OCI-LY1 (cell line): ENCODE data around the gene SLC16A3.

Source experiments
- H2AFZ ChIP-seq: fragments of 200-600 bp; sonication (generic), shearing (Covaris generic); 2 replicates; pipeline ENCODE4 v1.6.0; 2014; ENCODE audit warnings: antibody characterized with exemption, mild to moderate bottlenecking, low read length
- H3F3A ChIP-seq: fragments of 200-600 bp; sonication (generic), shearing (Covaris generic); 2 replicates; pipeline ENCODE4 v1.6.0; 2014; ENCODE audit warnings: mild to moderate bottlenecking, antibody characterized with exemption, low read length, moderate library complexity; ENCODE audit not compliant: insufficient read depth
- H3K27ac ChIP-seq: fragments of 200-600 bp; sonication (generic); 2 replicates; pipeline ENCODE4 v1.5.1; 2014; ENCODE audit warnings: low read length, mixed run types, mild to moderate bottlenecking, low read depth; ENCODE audit not compliant: poor library complexity, severe bottlenecking
- H3K27me3 ChIP-seq: fragments of 200-600 bp; sonication (generic); 2 replicates; pipeline ENCODE4 v1.6.0; 2014; ENCODE audit warnings: antibody characterized with exemption, mild to moderate bottlenecking, low read length, moderate library complexity; ENCODE audit not compliant: insufficient read depth
- H3K36me3 ChIP-seq: fragments of 200-600 bp; sonication (generic); 2 replicates; pipeline ENCODE4 v1.6.1; 2014; ENCODE audit warnings: mild to moderate bottlenecking, antibody characterized with exemption, low read length, moderate library complexity, mixed read lengths; ENCODE audit not compliant: insufficient read depth
- H3K4me1 ChIP-seq: fragments of 200-600 bp; sonication (generic); 2 replicates; pipeline ENCODE4 v1.5.1; 2014; ENCODE audit warnings: mild to moderate bottlenecking, low read length, moderate library complexity; ENCODE audit not compliant: insufficient read depth, severe bottlenecking
- H3K4me2 ChIP-seq: fragments of 200-600 bp; sonication (generic), shearing (Covaris generic); 2 replicates; pipeline ENCODE4 v1.6.1; 2014; ENCODE audit warnings: low read length
- H3K4me3 ChIP-seq: fragments of 200-600 bp; sonication (generic); 2 replicates; pipeline ENCODE4 v1.5.1; 2014; ENCODE audit warnings: low read length, low read depth, mild to moderate bottlenecking, mixed read lengths; ENCODE audit not compliant: poor library complexity, severe bottlenecking
- H3K79me2 ChIP-seq: fragments of 200-600 bp; shearing (Covaris generic); 2 replicates; pipeline ENCODE4 v1.6.1; 2016; ENCODE audit warnings: mixed run types, low read length, mixed read lengths; ENCODE audit not compliant: insufficient read depth
- H3K9ac ChIP-seq: fragments of 200-600 bp; sonication (generic), shearing (Covaris generic); 2 replicates; pipeline ENCODE4 v1.6.1; 2014; ENCODE audit warnings: mild to moderate bottlenecking, low read length, mixed read lengths
- H3K9me2 ChIP-seq: fragments of 200-600 bp; sonication (generic), shearing (Covaris generic); 2 replicates; pipeline ENCODE4 v1.6.1; 2014; ENCODE audit warnings: low read depth, mild to moderate bottlenecking, low read length, mixed read lengths
- H3K9me3 ChIP-seq: fragments of 200-600 bp; shearing (Covaris generic); 2 replicates; pipeline ENCODE4 v1.6.1; 2014; ENCODE audit warnings: low read length, mixed read lengths
- H4K20me1 ChIP-seq: fragments of 200-600 bp; sonication (generic), shearing (Covaris generic); 2 replicates; pipeline ENCODE4 v1.6.0; 2016; ENCODE audit warnings: mild to moderate bottlenecking, low read length; ENCODE audit not compliant: insufficient read depth
- CTCF ChIP-seq: fragments of 200-600 bp; sonication (generic), shearing (Covaris generic); IDR thresholded peaks from 2 replicates; pipeline ENCODE4 v1.5.1; 2017; ENCODE audit warnings: mild to moderate bottlenecking, antibody characterized with exemption, low read length, moderate library complexity, mixed read lengths
- EZH2 ChIP-seq: fragments of 200-600 bp; sonication (generic), shearing (Covaris generic); IDR thresholded peaks from 2 replicates; pipeline ENCODE4 v1.8.0; 2017; ENCODE audit warnings: borderline replicate concordance, mixed run types, mild to moderate bottlenecking, antibody characterized with exemption, low read length, moderate library complexity, mixed read lengths

Gene SLC16A3

GRCh38 chr17:82212331-82213250 lies 16.3 kb upstream of the SLC16A3 start, which contains the start of gene CCDC57:
TSS of gene CCDC57 (minus strand) at chr17:82212842. CDS start at chr17:82201944, 10,898 bp downstream.
- Histone ChIP-seq H3K9ac (peak within 1 kb of the TSS; percentile 67), H4K20me1 (no peaks in the 10 kb centered on the region), H3K4me2 (peak within 1 kb of the TSS; percentile 94), H3K36me3 (no peaks in the 10 kb centered on the region), H3F3A (0 out of 2 replicates have a peak, but pooled peaks cover 3% of the 10 kb centered on the region), H3K4me1 (peaks cover 21% of the 10 kb centered on the region), H3K27me3 (peaks cover 4% of the 10 kb centered on the region), H3K79me2 (no peaks in the 10 kb centered on the region), H3K27ac (no peak within 1 kb of the TSS), H3K4me3 (peak within 1 kb of the TSS; percentile 78), H3K9me2 (no peaks in the 10 kb centered on the region), H2AFZ (no peak within 1 kb of the TSS), H3K9me3 (no peaks in the 10 kb centered on the region)
- TF ChIP-seq CTCF (no peak), EZH2 (no peak)

GRCh38 chr17:82213251-82214011 lies 15.4 kb upstream of the SLC16A3 start:
- Histone ChIP-seq H4K20me1 (no peaks in the 10 kb centered on the region), H3K27me3 (peaks cover 4% of the 10 kb centered on the region), H3K27ac (no peak overlapping the region), H3K4me1 (peaks cover 21% of the 10 kb centered on the region), H3K9me2 (no peaks in the 10 kb centered on the region), H3K4me3 (peak overlapping the region; percentile 78), H2AFZ (no peak overlapping the region), H3K4me2 (peak overlapping the region; percentile 94), H3K9me3 (no peaks in the 10 kb centered on the region), H3F3A (0 out of 2 replicates have a peak, but pooled peaks cover 3% of the 10 kb centered on the region), H3K79me2 (no peaks in the 10 kb centered on the region), H3K36me3 (no peaks in the 10 kb centered on the region), H3K9ac (peak overlapping the region; percentile 67)
- no peak for TF ChIP-seq EZH2
- TF ChIP-seq CTCF: no peak

- Histone ChIP-seq H3K4me1 (peaks cover 21% of the 10 kb centered on the region), H3F3A (0 out of 2 replicates have a peak, but pooled peaks cover 3% of the 10 kb centered on the region), H3K4me3 (no peak overlapping the region), H3K9ac (no peak overlapping the region), H3K36me3 (no peaks in the 10 kb centered on the region), H3K27ac (no peak overlapping the region), H4K20me1 (no peaks in the 10 kb centered on the region), H3K79me2 (no peaks in the 10 kb centered on the region), H3K4me2 (no peak overlapping the region), H2AFZ (no peak overlapping the region), H3K9me2 (no peaks in the 10 kb centered on the region), H3K9me3 (no peaks in the 10 kb centered on the region), H3K27me3 (peaks cover 4% of the 10 kb centered on the region)
- no peak for TF ChIP-seq CTCF
- no peak for TF ChIP-seq EZH2
Observed at GRCh38 chr17:82214012-82214628, 14.7 kb upstream of the SLC16A3 start.
